Epithelial cell of proximal tubule (primary cell): Measurements from ENCODE around the gene PPP1R13B. TPM values are rescaled to one million over a fixed set of nuclear protein-coding genes. Genes with fewer than 3 reads are reported as not detected.

Experiments
- DNase-seq: peaks from one replicate; pipeline ENCODE4 v3.0.0-alpha.2; 2011; ENCODE audit warnings: low read depth
- H3K4me3 ChIP-seq: 2 replicates; pipeline ENCODE4 v1.5.1; 2011; ENCODE audit warnings: low read depth, mild to moderate bottlenecking, low read length
- total RNA-seq: library from RNA; depleted of rRNA; stranded (reverse); fragments of >200 nt; gene quantifications from 2 replicates; pipeline ENCODE4 v1.2.3, GENCODE V29; 2015
- TF ChIP-seq, protein P1 (sequence below): conservative IDR thresholded peaks from 2 replicates; pipeline ENCODE4 v1.5.1; 2012; ENCODE audit warnings: low read depth, mild to moderate bottlenecking, low read length

Gene PPP1R13B
- total RNA-seq, 1 donor from 2014 or later = 11.1 TPM

GRCh38 chr14:103690332-103690731, 157.0 kb downstream of the PPP1R13B start:
- H3K4me3 ChIP-seq = no peak overlapping the region
- no peak for DNase-seq
- TF ChIP-seq, protein P1, sequence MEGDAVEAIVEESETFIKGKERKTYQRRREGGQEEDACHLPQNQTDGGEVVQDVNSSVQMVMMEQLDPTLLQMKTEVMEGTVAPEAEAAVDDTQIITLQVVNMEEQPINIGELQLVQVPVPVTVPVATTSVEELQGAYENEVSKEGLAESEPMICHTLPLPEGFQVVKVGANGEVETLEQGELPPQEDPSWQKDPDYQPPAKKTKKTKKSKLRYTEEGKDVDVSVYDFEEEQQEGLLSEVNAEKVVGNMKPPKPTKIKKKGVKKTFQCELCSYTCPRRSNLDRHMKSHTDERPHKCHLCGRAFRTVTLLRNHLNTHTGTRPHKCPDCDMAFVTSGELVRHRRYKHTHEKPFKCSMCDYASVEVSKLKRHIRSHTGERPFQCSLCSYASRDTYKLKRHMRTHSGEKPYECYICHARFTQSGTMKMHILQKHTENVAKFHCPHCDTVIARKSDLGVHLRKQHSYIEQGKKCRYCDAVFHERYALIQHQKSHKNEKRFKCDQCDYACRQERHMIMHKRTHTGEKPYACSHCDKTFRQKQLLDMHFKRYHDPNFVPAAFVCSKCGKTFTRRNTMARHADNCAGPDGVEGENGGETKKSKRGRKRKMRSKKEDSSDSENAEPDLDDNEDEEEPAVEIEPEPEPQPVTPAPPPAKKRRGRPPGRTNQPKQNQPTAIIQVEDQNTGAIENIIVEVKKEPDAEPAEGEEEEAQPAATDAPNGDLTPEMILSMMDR = no peak

- no peak overlapping the region for H3K4me3 ChIP-seq
- TF ChIP-seq, protein P1 = no peak
- DNase-seq = no peak
Observed at GRCh38 chr14:103688906-103689902, 158.2 kb downstream of the PPP1R13B start.

- no peak for DNase-seq
- no peak overlapping the region for H3K4me3 ChIP-seq
- TF ChIP-seq, protein P1 = no peak
Observed at GRCh38 chr14:103688441-103688840, 158.9 kb downstream of the PPP1R13B start.

GRCh38 chr14:103687712-103688111, 159.7 kb downstream of the PPP1R13B start:
- DNase-seq = no peak
- TF ChIP-seq, protein P1 = no peak
- no peak overlapping the region for H3K4me3 ChIP-seq

DNA sequence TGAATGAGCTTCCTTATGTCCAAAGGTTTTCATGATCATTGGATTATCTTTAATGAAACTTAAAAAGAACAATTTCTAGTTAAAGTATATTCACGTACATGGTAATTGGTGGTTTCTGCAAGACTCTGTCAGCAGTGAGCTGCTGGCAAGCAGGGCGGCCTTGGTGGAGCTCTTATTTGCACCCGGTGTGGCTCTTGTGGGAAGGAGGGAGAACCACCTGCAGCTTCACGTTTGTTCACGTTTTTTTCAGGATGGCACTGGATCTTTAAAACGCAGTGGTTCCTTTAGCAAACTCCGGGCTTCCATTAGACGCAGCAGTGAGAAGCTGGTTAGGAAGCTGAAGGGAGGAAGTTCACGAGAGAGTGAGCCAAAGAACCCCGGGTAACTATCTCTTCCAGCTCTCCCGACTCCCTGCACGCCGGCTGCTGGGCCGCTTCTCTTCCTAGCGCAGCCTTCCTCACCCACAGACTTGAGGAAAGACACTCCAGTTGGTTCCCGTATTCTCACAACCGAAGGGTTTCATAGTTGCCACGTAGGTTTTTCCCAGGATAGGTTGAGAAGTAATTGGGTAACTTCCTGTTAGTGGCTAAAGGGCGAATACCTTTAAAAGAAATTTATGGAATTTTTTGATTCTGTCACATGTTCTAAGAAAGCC, 160.4 kb downstream of the PPP1R13B start:
- no peak for DNase-seq
- no peak overlapping the region for H3K4me3 ChIP-seq
- TF ChIP-seq, protein P1 = no peak

DNA sequence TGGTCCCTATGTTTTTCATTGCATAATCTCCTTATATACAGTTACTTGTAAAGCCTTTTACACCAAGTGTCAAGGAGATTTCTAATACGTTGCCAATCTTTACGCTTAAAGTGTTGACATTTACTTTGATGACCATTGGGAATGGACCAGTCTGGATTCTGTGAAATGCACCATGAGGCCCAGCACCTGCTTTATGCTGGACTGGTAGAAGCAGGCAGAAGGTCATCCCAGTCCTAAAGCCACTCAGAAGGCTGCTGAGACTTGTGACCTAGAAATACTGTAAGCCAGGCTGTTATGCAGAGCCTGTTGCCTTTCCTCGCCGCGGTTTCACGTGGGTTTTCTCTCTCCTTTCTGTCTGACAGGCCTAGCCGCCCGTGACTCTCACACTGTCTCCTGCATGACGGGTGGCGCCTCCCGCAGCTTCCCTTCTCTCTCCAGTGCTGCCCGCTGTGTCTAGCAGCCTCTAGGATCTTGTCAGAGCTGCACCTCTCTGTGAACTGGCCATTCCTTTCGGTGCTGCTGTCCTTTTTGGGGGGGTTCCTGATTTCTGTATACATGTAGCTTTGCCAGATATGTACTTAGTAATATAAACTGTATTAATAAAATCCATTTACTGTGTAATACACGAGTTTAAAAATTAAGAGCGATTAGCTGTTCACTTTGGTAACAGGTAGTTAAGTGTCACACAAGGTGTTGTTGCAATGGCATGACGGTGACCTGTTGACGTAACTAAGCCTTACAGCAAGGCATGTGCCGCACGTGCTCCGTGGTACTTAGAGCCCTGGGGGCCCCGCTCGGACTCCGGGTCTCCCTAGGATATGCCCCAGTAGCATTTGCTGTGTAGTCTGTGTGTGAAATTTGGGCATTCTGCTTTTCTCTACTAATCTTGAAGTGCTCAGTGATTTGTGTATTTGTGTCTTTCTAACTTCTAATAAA, 161.8 kb downstream of the PPP1R13B start:
- no peak for DNase-seq
- TF ChIP-seq, protein P1 = no peak
- no peak overlapping the region for H3K4me3 ChIP-seq
